RWPE1 (cell line): ENCODE results near the gene CASK.

Source experiments
- CTCF ChIA-PET: fragments of 350-600 bp; sonication (Branson Sonifier 250); formaldehyde crosslinking; extraction: SDS; loops from one replicate; lab custom pipeline; 2021; lab: Yijun Ruan, JAX
- POLR2A ChIA-PET: fragments of 400-600 bp; formaldehyde crosslinking; extraction: SDS; loops from one replicate; lab custom pipeline; 2020; ENCODE audit warnings: antibody characterized with exemption; ENCODE audit not compliant: low non-redundant PET; lab: Yijun Ruan, JAX
- DNase-seq: peaks from one replicate; pipeline ENCODE4 v3.0.0; 2012; ENCODE audit warnings: low spot score
- H3K27ac ChIP-seq: fragments of 450-650 bp; 2 replicates; pipeline ENCODE4 v1.5.1; 2017
- TF ChIP-seq, protein P1 (sequence below): fragments of 450-650 bp; conservative IDR thresholded peaks from 2 replicates; pipeline ENCODE4 v1.5.1; 2017; ENCODE audit warnings: low read depth, mild to moderate bottlenecking

The CASK gene

DNA sequence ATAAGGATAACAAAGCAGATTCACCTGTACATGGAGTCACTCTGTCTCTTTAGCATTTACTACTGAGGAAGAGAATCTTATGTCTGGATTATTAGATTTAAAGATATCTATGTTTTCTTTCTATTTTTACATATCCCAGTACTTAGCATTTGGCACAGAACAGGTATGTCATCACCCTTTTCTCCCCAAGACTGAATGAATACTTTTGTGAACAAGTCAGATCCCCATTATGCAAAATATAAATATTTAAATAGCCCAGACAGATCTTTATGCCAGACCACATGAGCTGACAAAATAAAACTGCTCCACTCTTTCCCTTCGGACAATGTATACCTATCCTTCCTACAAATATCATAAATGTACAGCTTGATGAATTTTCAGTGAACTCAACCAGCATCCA lies 94.5 kb downstream of the CASK start:
- no peak overlapping the region for H3K27ac ChIP-seq
- POLR2A ChIA-PET: no interaction called here
- TF ChIP-seq, protein P1, sequence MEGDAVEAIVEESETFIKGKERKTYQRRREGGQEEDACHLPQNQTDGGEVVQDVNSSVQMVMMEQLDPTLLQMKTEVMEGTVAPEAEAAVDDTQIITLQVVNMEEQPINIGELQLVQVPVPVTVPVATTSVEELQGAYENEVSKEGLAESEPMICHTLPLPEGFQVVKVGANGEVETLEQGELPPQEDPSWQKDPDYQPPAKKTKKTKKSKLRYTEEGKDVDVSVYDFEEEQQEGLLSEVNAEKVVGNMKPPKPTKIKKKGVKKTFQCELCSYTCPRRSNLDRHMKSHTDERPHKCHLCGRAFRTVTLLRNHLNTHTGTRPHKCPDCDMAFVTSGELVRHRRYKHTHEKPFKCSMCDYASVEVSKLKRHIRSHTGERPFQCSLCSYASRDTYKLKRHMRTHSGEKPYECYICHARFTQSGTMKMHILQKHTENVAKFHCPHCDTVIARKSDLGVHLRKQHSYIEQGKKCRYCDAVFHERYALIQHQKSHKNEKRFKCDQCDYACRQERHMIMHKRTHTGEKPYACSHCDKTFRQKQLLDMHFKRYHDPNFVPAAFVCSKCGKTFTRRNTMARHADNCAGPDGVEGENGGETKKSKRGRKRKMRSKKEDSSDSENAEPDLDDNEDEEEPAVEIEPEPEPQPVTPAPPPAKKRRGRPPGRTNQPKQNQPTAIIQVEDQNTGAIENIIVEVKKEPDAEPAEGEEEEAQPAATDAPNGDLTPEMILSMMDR: no peak
- CTCF ChIA-PET: no interaction called here
- no peak for DNase-seq

DNA sequence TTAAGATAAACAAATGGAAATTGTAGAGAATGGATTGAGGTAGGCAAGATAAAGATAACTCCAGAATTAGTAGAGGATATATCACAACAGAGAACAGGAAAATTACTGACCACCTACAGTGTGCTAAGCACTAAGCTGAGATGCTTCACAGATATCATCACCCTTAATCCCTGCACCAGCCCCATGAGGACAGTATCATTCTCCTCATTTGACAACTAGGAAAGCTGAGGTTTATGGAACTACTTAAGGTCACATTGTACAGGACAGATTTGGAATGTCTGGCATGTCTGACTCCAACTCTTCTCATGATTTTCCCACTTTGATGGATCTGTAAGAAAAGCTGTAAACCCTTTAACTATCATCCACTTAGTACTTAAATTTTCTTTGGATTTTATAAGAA lies 95.5 kb downstream of the CASK start:
- H3K27ac ChIP-seq: no peak overlapping the region
- ChIA-PET POLR2A (no interaction called here), CTCF (no interaction called here)
- TF ChIP-seq, protein P1: no peak
- DNase-seq: no peak

DNA sequence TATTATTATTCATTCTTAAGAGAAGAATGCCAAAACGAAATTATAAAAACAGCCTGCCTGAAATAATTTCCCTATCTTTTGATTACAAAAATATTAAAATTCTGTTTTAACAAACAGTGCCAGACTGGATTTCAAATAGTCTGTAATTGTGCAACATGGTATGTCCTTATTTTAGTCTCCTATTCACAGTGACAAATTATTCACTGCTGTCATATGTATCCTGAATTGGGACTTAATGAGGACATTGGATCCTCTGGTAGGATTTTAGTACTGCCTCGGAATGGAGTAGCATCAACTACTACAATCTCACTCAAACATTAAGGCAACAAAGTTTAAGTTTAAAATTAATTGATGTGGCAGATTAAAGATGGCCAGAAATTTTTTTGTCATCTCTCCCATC lies 97.6 kb downstream of the CASK start:
- POLR2A ChIA-PET: no interaction called here
- TF ChIP-seq, protein P1: no peak
- DNase-seq: no peak
- CTCF ChIA-PET: no interaction called here
- no peak overlapping the region for H3K27ac ChIP-seq

DNA sequence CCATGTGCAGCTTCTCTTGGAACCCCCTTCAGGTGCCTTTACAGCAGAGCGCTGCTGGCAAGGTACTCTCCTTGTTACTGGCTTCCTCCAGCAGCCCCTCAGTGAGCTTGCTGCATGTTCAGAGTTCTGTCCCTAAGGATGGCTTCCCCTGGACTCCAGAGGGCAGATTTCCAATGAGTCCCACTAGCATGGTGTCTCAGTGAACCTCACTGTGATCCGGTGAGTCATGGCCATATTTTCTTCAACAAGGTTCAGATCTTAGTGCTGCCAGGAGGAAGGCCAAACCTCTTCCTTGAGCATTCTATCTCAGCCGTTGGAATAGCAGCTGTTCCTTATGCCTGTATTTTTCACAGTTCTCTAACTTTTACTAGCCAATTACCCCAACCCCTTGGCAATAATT lies 98.8 kb downstream of the CASK start:
- DNase-seq: no peak
- H3K27ac ChIP-seq: no peak overlapping the region
- TF ChIP-seq, protein P1: no peak
- CTCF ChIA-PET: no interaction called here
- POLR2A ChIA-PET: no interaction called here

DNA sequence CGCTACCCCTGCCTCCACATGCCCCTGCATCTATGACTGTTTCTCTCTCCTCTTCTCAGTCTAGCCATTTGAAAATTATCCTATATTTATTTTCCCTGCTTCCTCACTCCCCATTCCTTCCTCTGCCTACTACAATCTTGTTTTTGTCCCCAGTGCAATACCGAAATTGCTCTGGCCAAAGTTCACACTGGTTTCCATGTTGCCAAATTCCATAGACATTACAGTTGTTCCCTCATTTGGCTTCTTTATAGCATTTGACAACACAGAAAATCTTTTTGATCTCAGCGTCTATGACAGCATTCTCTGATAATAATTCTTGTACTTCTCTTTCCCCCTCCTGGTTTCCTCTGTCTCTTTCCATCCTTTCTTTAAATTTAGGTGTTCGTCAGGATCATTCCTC lies 100.0 kb downstream of the CASK start:
- no peak overlapping the region for H3K27ac ChIP-seq
- no peak for DNase-seq
- CTCF ChIA-PET: no interaction called here
- POLR2A ChIA-PET: no interaction called here
- TF ChIP-seq, protein P1: no peak

DNA sequence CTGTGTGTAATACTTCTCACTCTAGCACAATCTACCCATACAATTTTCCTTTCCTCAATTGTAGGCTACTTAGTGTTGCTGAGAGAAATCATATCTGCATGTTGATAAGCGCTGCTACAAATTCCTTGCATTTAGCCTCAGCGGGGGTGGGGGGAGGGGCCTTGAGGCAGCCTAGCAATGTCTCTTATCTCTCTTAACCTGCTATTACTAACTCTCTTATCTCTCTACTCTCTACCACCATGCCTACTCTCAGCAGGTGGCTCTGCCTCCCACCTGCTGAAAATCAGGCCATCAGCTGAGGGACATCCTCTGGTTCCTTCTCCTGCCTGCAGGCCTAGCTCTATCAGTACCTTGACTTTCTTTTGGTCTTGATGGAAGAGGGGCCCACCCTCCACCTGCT lies 100.5 kb downstream of the CASK start:
- CTCF ChIA-PET: no interaction called here
- no peak overlapping the region for H3K27ac ChIP-seq
- no peak for DNase-seq
- TF ChIP-seq, protein P1: no peak
- POLR2A ChIA-PET: no interaction called here

DNA sequence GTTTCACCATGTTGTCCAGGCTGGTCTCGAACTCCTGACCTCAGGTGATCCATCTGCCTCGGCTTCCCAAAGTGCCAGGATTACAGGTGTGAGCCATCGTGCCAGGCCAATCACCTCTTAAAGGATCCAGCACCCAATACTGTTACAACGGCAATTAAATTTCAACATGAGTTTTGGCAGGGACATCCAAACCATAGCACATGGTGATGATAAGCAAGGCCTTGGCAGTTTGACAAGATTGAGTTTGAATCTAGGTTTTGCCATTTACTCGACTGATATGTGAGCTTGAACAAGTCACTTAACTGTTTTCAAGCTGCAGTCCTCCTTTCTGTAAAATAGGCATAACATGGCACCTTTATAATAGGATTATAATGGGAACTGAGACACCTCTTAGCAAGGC lies 115.3 kb downstream of the CASK start:
- TF ChIP-seq, protein P1: no peak
- ChIA-PET POLR2A (no interaction called here), CTCF (interaction anchor here (0.6 kb wide), 1 partner anchor 312 kb away, joined by 6 read pairs; no protein-coding TSS in a partner anchor)
- no peak overlapping the region for H3K27ac ChIP-seq
- no peak for DNase-seq
